ENCODE results near the gene C22orf39.

C22orf39 gene

GRCh38 chr22:19429950-19430889 lies 17.3 kb downstream of the C22orf39 start:
- DNase-seq: no peak

GRCh38 chr22:19424186-19424500 lies 23.4 kb downstream of the C22orf39 start:
- no peak for DNase-seq

GRCh38 chr22:19422440-19423301 lies 24.8 kb downstream of the C22orf39 start:
- DNase-seq: no peak

DNA sequence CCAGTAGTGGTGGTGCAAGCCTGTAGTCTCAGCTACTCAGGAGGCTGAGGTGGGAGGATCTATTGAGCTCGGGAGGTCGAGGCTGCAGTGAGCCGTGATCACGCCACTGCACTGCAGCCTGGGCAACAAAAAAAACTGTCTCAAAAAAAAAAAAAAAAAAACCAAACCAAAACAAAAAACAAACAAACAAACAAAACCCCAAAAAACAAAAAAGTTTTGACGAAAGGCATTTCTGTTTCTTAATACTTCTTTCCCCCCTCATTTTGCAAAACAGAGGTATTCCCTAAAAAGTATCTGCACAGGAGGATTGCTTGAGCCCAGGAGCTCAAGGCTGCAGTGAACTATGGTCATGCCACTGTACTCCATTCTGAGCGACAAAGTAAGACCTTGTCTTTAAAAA lies 27.2 kb downstream of the C22orf39 start:
- no peak for DNase-seq

- DNase-seq: peak in 1 of 2 experiments; percentile 1
These were observed 27.9 kb downstream of the C22orf39 start for GRCh38 chr22:19419464-19420178.

DNA sequence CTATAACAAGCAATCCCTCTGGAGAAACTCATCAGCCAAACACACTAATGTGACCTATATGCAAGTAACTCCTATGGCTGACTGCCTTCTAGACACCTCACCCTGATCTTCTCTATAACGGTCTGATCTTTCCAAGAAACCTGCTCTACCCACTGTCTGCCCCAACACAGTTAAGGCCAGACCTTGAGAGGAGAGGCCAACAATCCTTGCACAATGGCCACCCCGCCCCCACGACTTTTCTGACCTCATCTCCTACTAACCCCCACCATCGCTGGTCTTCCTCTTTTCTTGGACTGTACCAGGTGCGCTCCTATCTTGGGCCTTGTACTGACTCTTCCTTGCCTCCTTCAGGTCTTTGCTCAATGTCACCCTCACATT lies 28.4 kb downstream of the C22orf39 start:
- DNase-seq: no peak

GRCh38 chr22:19412923-19413322 lies 34.6 kb downstream of the C22orf39 start:
- no peak for DNase-seq

- DNase-seq: no peak
These were observed 35.0 kb downstream of the C22orf39 start for GRCh38 chr22:19412478-19412877.

GRCh38 chr22:19411690-19412045 lies 35.8 kb downstream of the C22orf39 start:
- no peak for DNase-seq

- DNase-seq: no peak
These were observed 36.4 kb downstream of the C22orf39 start for GRCh38 chr22:19410941-19411689.

DNA sequence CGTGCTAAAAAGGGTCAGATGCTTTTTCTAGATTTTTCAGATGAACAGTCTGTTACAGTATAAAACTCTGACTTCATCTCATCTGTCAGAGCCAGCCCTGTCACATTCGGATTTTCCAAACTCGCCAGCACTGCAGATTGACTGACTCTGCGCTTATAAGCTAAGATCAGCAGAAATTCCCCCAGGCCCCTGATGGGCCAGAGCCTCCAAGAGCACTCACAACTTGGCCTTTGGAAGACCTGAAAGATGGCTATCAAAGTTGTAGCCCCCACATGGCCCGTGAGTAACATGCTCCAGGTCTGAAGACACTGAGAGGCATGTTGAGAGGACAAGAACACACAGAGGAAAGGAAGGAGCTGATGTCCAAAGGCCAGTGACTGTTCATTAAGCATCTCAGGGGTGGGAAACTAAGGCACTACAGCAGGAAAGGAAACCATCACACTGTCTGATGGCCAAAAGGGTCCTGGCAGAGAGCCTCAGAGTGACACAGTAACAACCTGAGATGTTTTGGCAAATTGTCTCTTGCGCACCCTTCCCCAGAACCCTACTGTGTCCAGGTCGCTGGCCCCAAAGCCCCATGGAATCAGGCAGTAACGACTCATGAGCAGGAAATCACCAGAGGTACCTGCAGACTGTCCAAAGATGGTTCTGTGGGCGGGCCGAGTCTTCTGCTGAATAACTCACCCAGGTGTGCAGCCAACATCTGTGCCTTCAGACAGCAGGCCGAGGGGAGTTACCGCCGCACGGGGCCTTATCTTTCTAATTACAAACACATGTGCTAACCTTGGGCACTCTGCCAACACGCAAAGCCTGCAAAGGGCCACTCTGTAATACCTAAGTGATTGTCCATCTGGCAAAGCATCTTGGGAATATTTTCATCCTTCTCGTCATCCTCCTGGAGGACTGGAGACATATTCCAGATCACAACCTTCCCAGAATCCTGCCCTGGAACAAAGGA lies 39.6 kb downstream of the C22orf39 start:
- DNase-seq: no peak

GRCh38 chr22:19406846-19407245 lies 40.7 kb downstream of the C22orf39 start:
- no peak for DNase-seq

DNA sequence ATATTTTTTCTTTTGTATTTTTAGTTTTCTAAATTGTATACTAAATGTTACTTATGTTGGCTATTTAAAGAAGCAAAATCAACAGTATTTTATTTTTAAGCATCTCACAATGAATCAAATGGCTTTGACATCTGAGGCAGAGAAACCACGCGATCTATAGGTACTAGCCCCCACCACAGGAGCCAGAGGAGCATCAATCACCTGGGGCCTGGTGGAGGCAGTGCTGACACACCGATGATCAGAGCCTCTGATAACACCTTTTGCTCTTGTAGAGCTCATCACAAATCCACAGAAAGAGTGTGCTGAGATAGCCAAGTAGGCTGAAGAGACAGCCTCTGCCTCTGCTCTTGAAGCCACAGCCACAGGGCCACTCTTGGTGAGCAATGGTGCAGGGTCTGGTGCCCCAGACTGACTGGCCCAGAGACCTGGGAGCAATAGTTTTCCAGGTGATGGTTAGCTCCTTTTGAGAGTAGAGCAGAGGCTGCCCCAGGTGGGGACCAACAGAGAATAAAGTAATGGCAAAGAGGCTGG lies 41.2 kb downstream of the C22orf39 start:
- no peak for DNase-seq

DNA sequence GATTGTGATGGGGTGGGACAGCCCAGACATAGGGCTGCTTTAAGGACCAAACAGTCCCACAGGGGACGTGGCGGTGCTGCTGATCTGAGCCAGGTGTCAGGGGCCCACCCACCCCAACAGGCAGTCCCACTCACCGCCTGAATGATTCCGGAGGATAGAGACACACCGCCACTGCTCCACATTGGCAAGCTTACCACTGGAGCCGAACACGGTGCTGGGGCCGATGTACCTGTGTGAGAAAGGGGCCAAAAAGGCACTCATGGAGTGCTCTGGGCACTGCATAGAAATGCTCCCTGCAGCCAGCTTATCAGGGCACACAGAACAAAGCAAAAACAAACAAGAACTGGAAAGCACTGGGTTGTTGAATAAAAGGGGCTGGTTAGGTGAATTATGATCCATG lies 41.9 kb downstream of the C22orf39 start:
- no peak for DNase-seq

- DNase-seq: no peak
These were observed 42.4 kb downstream of the C22orf39 start for GRCh38 chr22:19405133-19405532.

DNA sequence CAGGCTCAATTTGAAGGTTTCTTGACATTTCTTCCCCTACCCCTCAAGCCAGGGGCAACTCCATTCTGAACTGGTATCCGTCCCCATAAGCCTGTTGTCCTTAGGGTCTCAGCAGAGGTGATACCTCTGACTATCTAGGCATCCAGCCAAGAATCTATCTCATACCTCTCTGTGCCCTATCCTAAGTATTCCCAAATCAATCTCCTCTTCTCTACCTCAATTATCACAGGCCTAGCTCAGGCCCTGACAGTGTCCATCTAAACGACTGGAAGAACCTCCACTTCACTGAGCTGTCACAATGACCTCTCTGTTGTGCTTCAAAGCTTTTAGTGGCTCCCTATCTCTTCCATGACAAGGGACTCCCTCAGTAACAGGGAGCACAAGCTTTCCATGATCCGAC lies 42.8 kb downstream of the C22orf39 start:
- DNase-seq: no peak

- DNase-seq: no peak
These were observed 44.8 kb downstream of the C22orf39 start for GRCh38 chr22:19402642-19403191.

DNA sequence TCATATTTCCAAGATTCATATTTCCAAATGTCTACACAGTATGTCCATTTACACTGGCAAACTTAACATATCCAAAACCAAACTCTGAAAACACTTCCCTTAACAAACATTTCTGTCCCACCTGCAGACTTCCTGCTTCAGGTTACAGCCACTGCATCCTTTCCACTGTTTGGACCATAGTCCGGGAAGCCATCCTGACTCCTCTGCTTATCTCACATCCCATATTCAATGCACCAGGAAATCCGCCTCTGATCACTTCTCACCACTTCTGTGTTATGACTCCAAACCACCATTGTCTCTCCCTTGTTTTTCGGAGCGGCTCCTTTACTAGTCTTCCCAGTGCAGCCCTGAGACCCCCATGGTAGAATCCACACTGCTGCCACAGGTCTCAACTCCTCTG lies 46.0 kb downstream of the C22orf39 start:
- DNase-seq: no peak

DNA sequence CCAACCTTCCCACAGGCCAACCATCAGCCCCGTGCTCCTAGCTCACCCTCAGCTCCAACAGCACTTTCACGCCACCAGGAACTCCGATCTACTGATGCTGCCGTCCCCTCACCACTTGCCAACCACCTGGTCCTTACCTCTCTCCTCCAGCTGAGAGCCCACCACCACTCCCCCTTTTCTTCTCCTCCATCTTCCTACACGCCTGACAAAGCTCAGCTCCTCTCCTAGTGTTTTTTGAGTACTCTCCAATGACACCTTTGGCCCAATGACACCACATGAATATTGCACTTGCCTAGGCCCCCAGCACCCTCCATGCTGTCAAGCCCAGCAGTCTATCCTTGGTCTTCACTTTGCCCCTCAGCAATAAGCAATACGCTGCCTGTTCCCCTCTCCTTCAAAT lies 46.6 kb downstream of the C22orf39 start:
- DNase-seq: no peak

DNA sequence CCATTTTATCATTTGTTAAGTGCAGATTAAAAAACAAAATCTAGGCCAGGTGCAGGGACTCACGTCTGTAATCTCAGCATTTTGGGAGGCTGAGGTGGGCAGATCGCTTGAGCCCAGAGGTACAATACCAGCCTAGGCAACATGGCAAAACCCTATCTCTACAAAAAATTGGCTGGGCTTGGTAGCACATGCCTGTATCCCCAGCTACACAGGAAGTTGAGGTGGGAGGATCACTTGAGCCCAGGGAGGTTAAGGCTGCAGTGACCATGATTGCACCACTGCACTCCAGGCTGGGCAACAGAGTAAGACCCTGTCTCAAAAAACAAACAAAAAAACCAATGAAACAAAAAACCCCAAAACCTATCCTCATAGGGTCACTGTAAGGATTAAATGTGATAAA lies 48.9 kb downstream of the C22orf39 start:
- DNase-seq: no peak

DNA sequence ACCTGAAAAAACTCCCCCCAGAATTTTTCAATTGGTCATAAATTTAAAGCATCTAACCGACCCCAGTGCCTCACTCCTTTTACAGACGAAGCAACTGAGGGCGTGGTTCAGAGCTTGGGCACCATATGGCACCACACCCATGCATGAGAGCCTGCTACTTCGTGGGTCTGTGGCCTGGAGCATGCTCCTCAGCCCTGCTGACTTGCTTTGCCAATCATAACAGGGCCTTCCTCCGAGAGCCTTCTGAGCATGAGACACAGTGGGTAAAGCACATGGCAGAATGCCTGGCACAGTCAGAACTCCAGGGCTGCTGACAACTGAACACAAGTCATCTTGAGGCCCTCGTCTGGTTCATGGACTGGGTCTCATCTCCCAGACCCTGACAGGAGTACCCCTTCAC lies 49.3 kb downstream of the C22orf39 start:
- DNase-seq: no peak
